ENCODE data around the gene AEBP1.

Gene AEBP1

GRCh38 chr7:44106311-44107065 is 2.3 kb downstream of the AEBP1 start:
- no peak for DNase-seq

GRCh38 chr7:44107116-44107960 is 3.2 kb downstream of the AEBP1 start:
- no peak for DNase-seq

GRCh38 chr7:44107961-44108767 is 4.0 kb downstream of the AEBP1 start:
- DNase-seq = no peak

- no peak for DNase-seq
Observed at GRCh38 chr7:44108768-44109750, 4.9 kb downstream of the AEBP1 start.

- no peak for DNase-seq
Observed at GRCh38 chr7:44109991-44110390, 5.8 kb downstream of the AEBP1 start.

- DNase-seq = no peak
Observed at GRCh38 chr7:44110719-44111635, 6.8 kb downstream of the AEBP1 start.

- DNase-seq = no peak
Observed at GRCh38 chr7:44111761-44112160, 7.6 kb downstream of the AEBP1 start.

GRCh38 chr7:44112231-44112996 is 8.3 kb downstream of the AEBP1 start:
- DNase-seq = no peak

GRCh38 chr7:44112997-44113763 is 9.0 kb downstream of the AEBP1 start:
- no peak for DNase-seq

GRCh38 chr7:44113764-44114354 is 9.7 kb downstream of the AEBP1 start:
- no peak for DNase-seq

GRCh38 chr7:44114586-44115310 is 10.6 kb downstream of the AEBP1 start:
- no peak for DNase-seq

GRCh38 chr7:44116087-44116788 is 12.1 kb downstream of the AEBP1 start:
- DNase-seq = no peak

- DNase-seq = no peak
Observed at GRCh38 chr7:44116789-44117666, 12.9 kb downstream of the AEBP1 start.

- DNase-seq = no peak
Observed at GRCh38 chr7:44117801-44118429, 13.8 kb downstream of the AEBP1 start.

- DNase-seq = no peak
Observed at GRCh38 chr7:44119829-44120380, 15.8 kb downstream of the AEBP1 start.

GRCh38 chr7:44120395-44120794 is 16.2 kb downstream of the AEBP1 start:
- DNase-seq = no peak

All from T-helper 1 cell (primary cell).